Sigmoid colon (tissue), 3 donors: ENCODE data around the gene EIF2A.

Source experiments
- CTCF ChIP-seq, 4 experiments: fragments of 450-650 bp in 3 of 4; fragments of 200-600 bp in 1 of 4; IDR thresholded peaks; one replicate each; pipeline ENCODE4 v1.5.1; 2016 to 2019; ENCODE audit warnings: antibody characterized with exemption in 4 of 4, mild to moderate bottlenecking in 3 of 4, moderate library complexity in 2 of 4
- POLR2A ChIP-seq, 2 donors: fragments of 450-650 bp; IDR thresholded peaks; one replicate each; pipeline ENCODE4 v1.6.1; 2016; ENCODE audit warnings: antibody characterized with exemption in 2 of 2, mild to moderate bottlenecking in 2 of 2, moderate library complexity in 2 of 2

- TF ChIP-seq POLR2A (IDR thresholded peaks at IDR 0.05) (no peak), CTCF (IDR thresholded peaks at IDR 0.05) (no peak)
Observed at GRCh38 chr3:150547045-150547741, 606 bp downstream of the EIF2A start.
